MCF 10A (cell line): ENCODE data around the gene DDX59. TPM values are rescaled to one million over a fixed set of nuclear protein-coding genes. Genes with fewer than 3 reads are reported as not detected.

Experiments used
- BruUV-seq: library from RNA; stranded (reverse); fragments of 400-500 nt; replicated peaks from 2 replicates; lab custom pipeline; 2021; lab: Mats Ljungman, UMichigan
- CTCF ChIA-PET: fragments of 300-600 bp; sonication (Branson Sonifier 250); formaldehyde crosslinking; extraction: SDS; loops from one replicate; lab custom pipeline; 2021; ENCODE audit warnings: antibody characterized with exemption, inconsistent platforms; lab: Yijun Ruan, JAX
- POLR2A ChIA-PET: fragments of 300-600, 350-650 bp; sonication (Branson Sonifier 250); formaldehyde crosslinking; extraction: SDS; loops from one replicate; lab custom pipeline; 2020; ENCODE audit warnings: antibody characterized with exemption, inconsistent platforms; lab: Yijun Ruan, JAX
- DNase-seq: peaks from one replicate; pipeline ENCODE4 v3.0.0-alpha.2; 2018; ENCODE audit not compliant: unreplicated experiment
- H3K27ac Mint-ChIP-seq: one replicate; pipeline ENCODE4 v1.8.0; 2022; ENCODE audit warnings: mild to moderate bottlenecking, low read depth, mixed read lengths; ENCODE audit not compliant: unreplicated experiment
- H3K27me3 Mint-ChIP-seq: one replicate; pipeline ENCODE4 v1.8.0; 2022; ENCODE audit warnings: mixed read lengths; ENCODE audit not compliant: insufficient read depth, unreplicated experiment
- H3K36me3 Mint-ChIP-seq: one replicate; pipeline ENCODE4 v1.8.0; 2022; ENCODE audit warnings: mild to moderate bottlenecking, moderate library complexity, mixed read lengths; ENCODE audit not compliant: insufficient read depth, unreplicated experiment
- H3K4me1 Mint-ChIP-seq: one replicate; pipeline ENCODE4 v1.8.0; 2022; ENCODE audit warnings: mixed read lengths; ENCODE audit not compliant: insufficient read depth, unreplicated experiment
- H3K4me3 Mint-ChIP-seq: one replicate; pipeline ENCODE4 v1.8.0; 2022; ENCODE audit warnings: mild to moderate bottlenecking, moderate library complexity, mixed read lengths; ENCODE audit not compliant: unreplicated experiment
- H3K9me3 Mint-ChIP-seq: one replicate; pipeline ENCODE4 v1.8.0; 2022; ENCODE audit warnings: mixed read lengths; ENCODE audit not compliant: unreplicated experiment
- intact Hi-C: fragments of 100-400 bp; cut with micrococcal nuclease; formaldehyde crosslinking; loops from 2 replicates; pipeline ENCODE4 v1.14.1; 2022
- total RNA-seq: library from RNA; stranded (reverse); gene quantifications from 2 replicates; pipeline ENCODE4 v1.2.3, GENCODE V29; 2022
- TF ChIP-seq, protein P1 (sequence below): fragments of 200-600 bp; IDR thresholded peaks from one replicate; pipeline ENCODE4 v1.8.0; 2022; ENCODE audit warnings: antibody characterized with exemption, mild to moderate bottlenecking; ENCODE audit not compliant: unreplicated experiment

Gene DDX59
- total RNA-seq, 1 experiment from 2014 or later, result 50.7 TPM

DNA sequence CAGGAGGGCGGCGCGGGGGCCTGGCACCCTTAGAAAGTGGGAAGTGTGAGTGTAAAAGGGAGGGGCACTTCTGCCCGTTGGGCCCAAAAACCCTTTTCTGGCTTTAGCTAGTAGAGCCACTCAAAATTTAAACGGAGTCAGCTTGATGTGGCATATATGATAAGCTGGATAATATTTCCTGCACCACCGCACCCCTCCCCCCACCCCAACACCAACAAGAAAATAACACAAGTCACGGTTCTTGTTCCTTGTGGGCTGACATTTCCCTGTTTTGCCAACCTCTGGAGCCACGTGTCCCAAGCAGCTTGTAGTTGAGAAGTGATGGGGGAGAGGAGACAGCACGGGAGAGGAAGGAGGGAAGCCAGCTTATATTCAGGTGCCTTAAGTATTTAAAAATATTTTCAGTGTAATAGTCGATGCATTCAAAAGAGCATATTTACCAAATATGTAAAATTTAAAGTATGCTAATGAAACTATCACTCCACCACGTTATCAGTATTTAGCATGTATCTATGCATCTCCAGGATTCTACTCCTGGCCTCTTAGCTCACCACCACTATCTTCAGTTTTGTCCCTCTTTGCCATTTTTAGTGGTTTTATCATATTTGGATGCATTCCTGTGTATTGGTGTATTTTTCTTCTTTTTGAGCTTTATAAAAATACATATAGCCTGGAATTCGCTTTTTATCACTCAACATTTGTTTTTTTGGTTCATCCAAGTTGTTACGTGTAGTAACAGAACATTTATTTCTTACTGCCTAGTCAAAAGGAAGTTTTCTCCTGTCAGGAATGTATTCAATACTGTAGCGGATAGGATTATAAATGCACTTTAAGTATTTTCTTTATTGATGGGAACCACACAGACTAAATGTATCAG is 773 bp upstream of the DDX59 start:
- Mint-ChIP-seq H3K9me3 (no peaks in the 10 kb centered on the region), H3K4me1 (peaks cover 55% of the 10 kb centered on the region), H3K4me3 (peak overlapping the region; percentile 74)

DNA sequence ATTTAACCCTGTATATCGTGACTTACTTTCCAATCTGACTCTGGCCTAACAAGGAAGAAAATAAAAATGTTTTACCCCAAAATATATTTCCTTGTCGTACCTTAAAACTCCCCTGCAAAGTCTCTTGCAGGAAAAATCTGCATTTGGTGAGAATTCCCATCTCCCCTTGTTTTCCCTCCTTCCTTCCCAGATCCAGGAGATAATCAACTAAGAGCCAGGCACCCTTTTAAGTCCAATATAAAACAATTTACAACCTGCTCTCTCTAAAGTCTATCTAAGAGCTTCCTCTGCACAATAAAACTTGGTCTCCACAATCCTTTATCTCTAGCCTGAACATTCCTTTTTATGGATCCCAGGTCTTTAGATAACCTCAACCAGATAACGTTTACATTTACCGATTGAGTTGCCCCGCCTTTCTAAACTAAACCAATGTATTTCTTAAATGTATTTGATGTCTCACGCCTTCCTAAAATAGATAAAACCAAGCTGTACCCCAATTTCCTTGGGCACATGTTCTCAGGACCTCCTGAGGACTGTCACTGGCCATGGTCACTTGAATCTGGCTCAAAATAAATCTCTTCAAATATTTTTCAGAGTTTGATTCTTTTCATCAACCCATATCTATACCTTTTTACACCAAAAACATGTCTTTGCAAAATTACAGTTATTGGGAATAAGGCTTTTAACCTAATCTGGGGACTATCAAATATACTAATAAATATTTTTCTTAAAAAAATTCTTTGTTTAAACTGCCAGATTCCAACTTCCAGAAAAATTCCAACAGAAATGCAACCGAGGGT is 993 bp downstream of the DDX59 start:
- no peaks in the 10 kb centered on the region for H3K9me3 Mint-ChIP-seq
- peak overlapping the region; percentile 91 for H3K27ac Mint-ChIP-seq
- ChIA-PET POLR2A (interaction anchor here (0.6 to 10.1 kb wide), 40 partner anchors 10 to 1419 kb away, joined by 3 to 230 read pairs (median 12); partner anchors contain the start of genes CAMSAP2, INAVA and KIF14), CTCF (interaction anchor here (0.6 to 5.2 kb wide), 16 partner anchors 9 to 1289 kb away, joined by 3 to 41 read pairs (median 4); partner anchors contain the start of genes CAMSAP2 and KIF14)
- TSS peak; percentile 85 for BruUV-seq
- intact Hi-C loops, result loop anchor here (1.0 kb wide), 3 partner anchors 43 to 375 kb away; no protein-coding TSS in a partner anchor
- TF ChIP-seq, protein P1, sequence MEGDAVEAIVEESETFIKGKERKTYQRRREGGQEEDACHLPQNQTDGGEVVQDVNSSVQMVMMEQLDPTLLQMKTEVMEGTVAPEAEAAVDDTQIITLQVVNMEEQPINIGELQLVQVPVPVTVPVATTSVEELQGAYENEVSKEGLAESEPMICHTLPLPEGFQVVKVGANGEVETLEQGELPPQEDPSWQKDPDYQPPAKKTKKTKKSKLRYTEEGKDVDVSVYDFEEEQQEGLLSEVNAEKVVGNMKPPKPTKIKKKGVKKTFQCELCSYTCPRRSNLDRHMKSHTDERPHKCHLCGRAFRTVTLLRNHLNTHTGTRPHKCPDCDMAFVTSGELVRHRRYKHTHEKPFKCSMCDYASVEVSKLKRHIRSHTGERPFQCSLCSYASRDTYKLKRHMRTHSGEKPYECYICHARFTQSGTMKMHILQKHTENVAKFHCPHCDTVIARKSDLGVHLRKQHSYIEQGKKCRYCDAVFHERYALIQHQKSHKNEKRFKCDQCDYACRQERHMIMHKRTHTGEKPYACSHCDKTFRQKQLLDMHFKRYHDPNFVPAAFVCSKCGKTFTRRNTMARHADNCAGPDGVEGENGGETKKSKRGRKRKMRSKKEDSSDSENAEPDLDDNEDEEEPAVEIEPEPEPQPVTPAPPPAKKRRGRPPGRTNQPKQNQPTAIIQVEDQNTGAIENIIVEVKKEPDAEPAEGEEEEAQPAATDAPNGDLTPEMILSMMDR, result no peak
- peaks cover 47% of the 10 kb centered on the region for H3K4me1 Mint-ChIP-seq
- H3K4me3 Mint-ChIP-seq, result peak overlapping the region; percentile 74
- H3K27me3 Mint-ChIP-seq, result no peaks in the 10 kb centered on the region
- DNase-seq, result peak; percentile 26
- H3K36me3 Mint-ChIP-seq, result peaks cover 33% of the 10 kb centered on the region

More for the DNA sequence above, 773 bp upstream of the DDX59 start:
- Mint-ChIP-seq H3K36me3 (peaks cover 15% of the 10 kb centered on the region), H3K27me3 (no peaks in the 10 kb centered on the region), H3K27ac (peak overlapping the region; percentile 91)
- DNase-seq, result peak; percentile 14
- ChIA-PET POLR2A (interaction anchor here (0.6 to 10.1 kb wide), 57 partner anchors 11 to 691 kb away, joined by 3 to 230 read pairs (median 8); partner anchors contain the start of genes CAMSAP2, INAVA and KIF14), CTCF (interaction anchor here (0.5 to 5.2 kb wide), 28 partner anchors 9 to 619 kb away, joined by 3 to 41 read pairs (median 4); partner anchors contain the start of genes CAMSAP2 and KIF14)
- TF ChIP-seq, protein P1, result no peak
- intact Hi-C loops, result loop anchor here (1.0 kb wide), 2 partner anchors 30 to 69 kb away; no protein-coding TSS in a partner anchor
- TSS peak; percentile 23 for BruUV-seq

DNA sequence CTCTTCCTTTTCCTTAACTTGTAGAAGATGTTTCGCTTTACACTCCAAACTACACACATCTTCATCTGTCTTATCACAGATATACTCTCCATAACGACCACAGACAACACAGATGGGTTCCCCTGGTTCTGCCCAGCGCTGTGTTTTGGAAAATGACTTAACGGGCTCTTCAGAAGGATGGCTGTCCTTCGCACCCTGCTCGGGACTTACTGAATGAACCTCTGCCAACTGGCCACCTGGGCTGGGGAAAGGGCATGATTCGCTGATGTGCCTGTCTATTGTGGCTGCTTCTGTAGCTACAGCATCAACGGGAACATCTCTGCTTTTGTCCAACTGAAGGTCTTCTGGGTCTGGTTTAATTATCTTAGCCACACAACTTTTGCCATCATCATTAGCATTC is 3.4 kb downstream of the DDX59 start:
- BruUV-seq, result no TSS peak
- intact Hi-C loops, result no loop called here
- Mint-ChIP-seq H3K4me1 (peaks cover 42% of the 10 kb centered on the region), H3K27me3 (no peaks in the 10 kb centered on the region), H3K4me3 (no peak overlapping the region), H3K9me3 (no peaks in the 10 kb centered on the region), H3K36me3 (peaks cover 56% of the 10 kb centered on the region), H3K27ac (no peak overlapping the region)
- POLR2A ChIA-PET, result interaction anchor here (0.5 to 2.4 kb wide), 6 partner anchors 9 to 390 kb away, joined by 3 to 10 read pairs (median 5); partner anchors contain the start of gene CAMSAP2
- no peak for DNase-seq
- TF ChIP-seq, protein P1, result no peak
- CTCF ChIA-PET, result interaction anchor here (1.2 to 5.2 kb wide), 3 partner anchors 9 to 44 kb away, joined by 3 to 41 read pairs (median 19); partner anchors contain the start of gene KIF14
